ENCODE measurements around the gene CREBRF.

DNA sequence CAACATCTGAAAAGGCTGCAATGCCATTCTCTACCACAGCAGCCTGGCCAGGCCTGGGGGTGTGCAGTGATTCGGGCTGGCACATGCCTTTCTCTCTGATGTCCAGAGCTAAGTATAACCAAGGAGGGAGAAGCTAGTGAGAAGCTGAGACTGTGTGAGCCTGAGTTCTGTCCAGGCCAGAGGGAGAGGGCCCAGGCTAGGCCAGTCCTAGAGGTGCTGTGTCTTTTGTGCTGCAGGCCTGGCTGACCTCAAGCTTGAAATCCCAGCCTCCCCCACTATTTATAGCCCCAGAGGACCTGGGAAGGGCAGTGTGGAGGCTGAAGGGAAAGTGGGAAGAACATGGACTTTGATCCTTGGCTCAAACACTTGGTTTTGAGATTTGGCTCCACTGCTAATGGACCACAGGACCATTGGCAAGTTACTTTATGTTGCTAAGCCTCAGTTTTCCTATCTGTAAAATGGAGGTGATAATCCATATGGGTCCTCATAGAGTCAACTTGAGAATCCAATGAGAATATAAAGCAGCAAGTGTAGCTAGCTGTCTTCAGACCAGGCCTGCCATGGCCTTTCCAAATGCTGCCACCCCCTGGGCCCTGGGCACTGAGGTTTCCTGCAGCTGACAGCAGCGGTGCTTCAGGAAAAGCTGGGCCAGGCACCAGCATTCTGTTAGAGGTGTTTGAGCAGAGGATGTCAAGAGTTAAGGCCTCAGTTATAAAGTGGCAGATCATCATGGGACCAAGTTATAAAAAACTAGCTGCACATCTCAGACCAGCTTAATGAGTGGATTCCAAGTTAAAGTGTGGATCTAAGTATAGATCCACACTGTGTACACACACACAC is 109.2 kb downstream of the CREBRF start:
- TF ChIP-seq, protein P1, sequence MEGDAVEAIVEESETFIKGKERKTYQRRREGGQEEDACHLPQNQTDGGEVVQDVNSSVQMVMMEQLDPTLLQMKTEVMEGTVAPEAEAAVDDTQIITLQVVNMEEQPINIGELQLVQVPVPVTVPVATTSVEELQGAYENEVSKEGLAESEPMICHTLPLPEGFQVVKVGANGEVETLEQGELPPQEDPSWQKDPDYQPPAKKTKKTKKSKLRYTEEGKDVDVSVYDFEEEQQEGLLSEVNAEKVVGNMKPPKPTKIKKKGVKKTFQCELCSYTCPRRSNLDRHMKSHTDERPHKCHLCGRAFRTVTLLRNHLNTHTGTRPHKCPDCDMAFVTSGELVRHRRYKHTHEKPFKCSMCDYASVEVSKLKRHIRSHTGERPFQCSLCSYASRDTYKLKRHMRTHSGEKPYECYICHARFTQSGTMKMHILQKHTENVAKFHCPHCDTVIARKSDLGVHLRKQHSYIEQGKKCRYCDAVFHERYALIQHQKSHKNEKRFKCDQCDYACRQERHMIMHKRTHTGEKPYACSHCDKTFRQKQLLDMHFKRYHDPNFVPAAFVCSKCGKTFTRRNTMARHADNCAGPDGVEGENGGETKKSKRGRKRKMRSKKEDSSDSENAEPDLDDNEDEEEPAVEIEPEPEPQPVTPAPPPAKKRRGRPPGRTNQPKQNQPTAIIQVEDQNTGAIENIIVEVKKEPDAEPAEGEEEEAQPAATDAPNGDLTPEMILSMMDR (IDR thresholded peaks at IDR 0.05; ENCODE audit: low read length) = no peak
- no peak for TF ChIP-seq EZH2phosphoT487 (IDR thresholded peaks at IDR 0.05; ENCODE audit: low read length)

Measured in MM.1S (cell line).